Smooth muscle cell (in vitro differentiated cells): ENCODE results near the gene ESR1. TPM values are rescaled to one million over a fixed set of nuclear protein-coding genes. Genes with fewer than 3 reads are reported as not detected.

Source experiments
- DNase-seq: peaks from one replicate; lab custom pipeline; 2025; ENCODE audit not compliant: unreplicated experiment; lab: John Stamatoyannopoulos, UW
- H2AFZ ChIP-seq: fragments of 200-600 bp; sonication (generic); 2 replicates; pipeline ENCODE4 v1.6.0; 2016; ENCODE audit warnings: antibody characterized with exemption, low read depth, mild to moderate bottlenecking
- H3F3A ChIP-seq: fragments of 200-600 bp; sonication (generic); 2 replicates; pipeline ENCODE4 v1.6.0; 2017; ENCODE audit warnings: antibody characterized with exemption, low read depth
- H3K27ac ChIP-seq: fragments of 200-600 bp; sonication (generic); 2 replicates; pipeline ENCODE4 v1.5.1; 2016; ENCODE audit warnings: low read depth, mild to moderate bottlenecking
- H3K27me3 ChIP-seq: fragments of 200-600 bp; sonication (generic); 2 replicates; pipeline ENCODE4 v1.6.1; 2016; ENCODE audit warnings: low read depth, mild to moderate bottlenecking
- H3K36me3 ChIP-seq: fragments of 200-600 bp; sonication (generic); 2 replicates; pipeline ENCODE4 v1.5.1; 2016; ENCODE audit warnings: low read depth
- H3K4me1 ChIP-seq: fragments of 200-600 bp; sonication (generic); 2 replicates; pipeline ENCODE4 v1.5.1; 2016; ENCODE audit warnings: low read depth
- H3K4me2 ChIP-seq: fragments of 200-600 bp; sonication (generic); 2 replicates; pipeline ENCODE4 v1.6.0; 2016; ENCODE audit warnings: mild to moderate bottlenecking
- H3K4me3 ChIP-seq: fragments of 200-600 bp; sonication (generic); 2 replicates; pipeline ENCODE4 v1.5.1; 2016; ENCODE audit warnings: mild to moderate bottlenecking
- H3K79me2 ChIP-seq: fragments of 200-600 bp; sonication (generic); 2 replicates; pipeline ENCODE4 v1.6.0; 2016; ENCODE audit warnings: low read depth, mild to moderate bottlenecking
- H3K9ac ChIP-seq: fragments of 200-600 bp; sonication (generic); 2 replicates; pipeline ENCODE4 v1.6.0; 2016; ENCODE audit warnings: low read depth
- H3K9me3 ChIP-seq: fragments of 200-600 bp; sonication (generic); replicated peaks from 2 replicates; pipeline ENCODE4 v1.5.1; 2016; ENCODE audit warnings: low read depth
- H4K20me1 ChIP-seq: fragments of 200-600 bp; sonication (generic); 2 replicates; pipeline ENCODE4 v1.6.0; 2016; ENCODE audit warnings: low read depth
- CTCF ChIP-seq: fragments of 200-600 bp; sonication (generic); IDR thresholded peaks from 2 replicates; pipeline ENCODE4 v1.5.1; 2017; ENCODE audit warnings: borderline replicate concordance, mild to moderate bottlenecking, antibody characterized with exemption; ENCODE audit not compliant: insufficient read depth, poor library complexity, severe bottlenecking
- WGBS: methylation state at CpG from one replicate; pipeline ENCODE4 v1.1.7; 2016; ENCODE audit warnings: low lambda C conversion rate; 5-methylcytosine and 5-hydroxymethylcytosine counted together
- polyA plus RNA-seq: library from polyadenylated mRNA; unstranded; fragments of >200 nt; fragmentation: Nextera tagmentation; extraction: Ambion mirVana; gene quantifications from 2 replicates; pipeline ENCODE4 v1.2.1, GENCODE V29; 2016
- total RNA-seq: library from RNA; depleted of rRNA; stranded (reverse); fragments of >200 nt; gene quantifications from 2 replicates; pipeline ENCODE4 v1.2.3, GENCODE V29; 2014

The ESR1 gene
- total and polyA plus RNA-seq, 2 experiments from 2014 or later = 0.16 TPM; not detected in 1

- no peaks in the 10 kb centered on the region for H3K9me3 ChIP-seq
- no peaks in the 10 kb centered on the region for H3K36me3 ChIP-seq
- H3F3A ChIP-seq = no peaks in the 10 kb centered on the region
- no peak overlapping the region for H3K9ac ChIP-seq
- DNase-seq = no peak
- peak overlapping the region; percentile 83 for H3K4me2 ChIP-seq
- no peak overlapping the region for H3K27ac ChIP-seq
- H3K4me1 ChIP-seq = peaks cover 10% of the 10 kb centered on the region
- H4K20me1 ChIP-seq = no peaks in the 10 kb centered on the region
- no peak overlapping the region for H3K4me3 ChIP-seq
- WGBS = 93% methylated on average over 4 of the region's 4 CpGs
- no peaks in the 10 kb centered on the region for H3K27me3 ChIP-seq
- H2AFZ ChIP-seq = no peak overlapping the region
- H3K79me2 ChIP-seq = no peaks in the 10 kb centered on the region
- no peak for TF ChIP-seq CTCF
Measured at GRCh38 chr6:151762817-151763216, 44.7 kb upstream of the ESR1 start.

- H4K20me1 ChIP-seq = no peaks in the 10 kb centered on the region
- no peaks in the 10 kb centered on the region for H3K9me3 ChIP-seq
- whole genome bisulfite sequencing = 60% methylated on average over 9 of the region's 9 CpGs
- H2AFZ ChIP-seq = peak overlapping the region; percentile 84
- H3K36me3 ChIP-seq = no peaks in the 10 kb centered on the region
- H3K4me2 ChIP-seq = peak overlapping the region; percentile 83
- peak overlapping the region; percentile 40 for H3K27ac ChIP-seq
- H3F3A ChIP-seq = no peaks in the 10 kb centered on the region
- H3K9ac ChIP-seq = no peak overlapping the region
- H3K4me3 ChIP-seq = peak overlapping the region; percentile 46
- DNase-seq = no peak
- peak; percentile 29 for TF ChIP-seq CTCF
- no peaks in the 10 kb centered on the region for H3K79me2 ChIP-seq
- H3K27me3 ChIP-seq = no peaks in the 10 kb centered on the region
- peaks cover 10% of the 10 kb centered on the region for H3K4me1 ChIP-seq
Measured at GRCh38 chr6:151763303-151763702, 44.2 kb upstream of the ESR1 start.

GRCh38 chr6:151763938-151764680, 43.4 kb upstream of the ESR1 start:
- peak overlapping the region; percentile 84 for H2AFZ ChIP-seq
- no peaks in the 10 kb centered on the region for H3K27me3 ChIP-seq
- H3K9ac ChIP-seq = peak overlapping the region; percentile 9
- no peaks in the 10 kb centered on the region for H4K20me1 ChIP-seq
- no peaks in the 10 kb centered on the region for H3K79me2 ChIP-seq
- H3K4me3 ChIP-seq = peak overlapping the region; percentile 46
- H3F3A ChIP-seq = no peaks in the 10 kb centered on the region
- H3K4me2 ChIP-seq = peak overlapping the region; percentile 83
- H3K9me3 ChIP-seq = no peaks in the 10 kb centered on the region
- H3K4me1 ChIP-seq = peaks cover 10% of the 10 kb centered on the region
- 7% methylated on average over 20 of the region's 20 CpGs for WGBS
- DNase-seq = peak; percentile 40
- H3K27ac ChIP-seq = peak overlapping the region; percentile 40
- peak; percentile 47 for TF ChIP-seq CTCF
- H3K36me3 ChIP-seq = no peaks in the 10 kb centered on the region

- no peaks in the 10 kb centered on the region for H3K36me3 ChIP-seq
- peak overlapping the region; percentile 83 for H3K4me2 ChIP-seq
- no peak overlapping the region for H3K9ac ChIP-seq
- peaks cover 10% of the 10 kb centered on the region for H3K4me1 ChIP-seq
- TF ChIP-seq CTCF = peak; percentile 73
- H3F3A ChIP-seq = no peaks in the 10 kb centered on the region
- no peak overlapping the region for H3K4me3 ChIP-seq
- H4K20me1 ChIP-seq = no peaks in the 10 kb centered on the region
- no peak for DNase-seq
- H3K27me3 ChIP-seq = no peaks in the 10 kb centered on the region
- H3K79me2 ChIP-seq = no peaks in the 10 kb centered on the region
- H3K27ac ChIP-seq = no peak overlapping the region
- WGBS = 0% methylated on average over 2 of the region's 2 CpGs
- H3K9me3 ChIP-seq = no peaks in the 10 kb centered on the region
- peak overlapping the region; percentile 28 for H2AFZ ChIP-seq
Measured at GRCh38 chr6:151765444-151765886, 42.0 kb upstream of the ESR1 start.
